Measurements from ENCODE around the gene KCNQ2. TPM values are rescaled to one million over a fixed set of nuclear protein-coding genes. Genes with fewer than 3 reads are reported as not detected.

The KCNQ2 gene
- total RNA-seq = 0.27 TPM

GRCh38 chr20:63471981-63472831, at the start of gene KCNQ2:
Gene KCNQ2, minus strand, starts transcription at chr20:63472655. Its CDS starts 192 bp downstream, at chr20:63472463.
- DNase-seq (ENCODE audit: low read depth in 2 of 3, low spot score in 2 of 3) = no peak

- no peak for DNase-seq (ENCODE audit: low read depth in 2 of 3, low spot score in 2 of 3)
Observed at GRCh38 chr20:63521602-63522001, 49.1 kb upstream of the KCNQ2 start.

GRCh38 chr20:63520934-63521601, 48.6 kb upstream of the KCNQ2 start:
- peak in 2 of 3 donors; percentile 66 to 68 for DNase-seq (ENCODE audit: low read depth in 2 of 3, low spot score in 2 of 3)

GRCh38 chr20:63520504-63520933, 48.1 kb upstream of the KCNQ2 start, which contains the start of gene PPDPF:
Gene PPDPF, plus strand, starts transcription at chr20:63520765. Its CDS starts 544 bp downstream, at chr20:63521309.
- peak; percentile 83 to 90 (median 85) for DNase-seq (ENCODE audit: low read depth in 2 of 3, low spot score in 2 of 3)

- DNase-seq (ENCODE audit: low read depth in 2 of 3, low spot score in 2 of 3) = peak; percentile 44 to 67 (median 65)
Observed at GRCh38 chr20:63519668-63520503, 47.4 kb upstream of the KCNQ2 start.

DNA sequence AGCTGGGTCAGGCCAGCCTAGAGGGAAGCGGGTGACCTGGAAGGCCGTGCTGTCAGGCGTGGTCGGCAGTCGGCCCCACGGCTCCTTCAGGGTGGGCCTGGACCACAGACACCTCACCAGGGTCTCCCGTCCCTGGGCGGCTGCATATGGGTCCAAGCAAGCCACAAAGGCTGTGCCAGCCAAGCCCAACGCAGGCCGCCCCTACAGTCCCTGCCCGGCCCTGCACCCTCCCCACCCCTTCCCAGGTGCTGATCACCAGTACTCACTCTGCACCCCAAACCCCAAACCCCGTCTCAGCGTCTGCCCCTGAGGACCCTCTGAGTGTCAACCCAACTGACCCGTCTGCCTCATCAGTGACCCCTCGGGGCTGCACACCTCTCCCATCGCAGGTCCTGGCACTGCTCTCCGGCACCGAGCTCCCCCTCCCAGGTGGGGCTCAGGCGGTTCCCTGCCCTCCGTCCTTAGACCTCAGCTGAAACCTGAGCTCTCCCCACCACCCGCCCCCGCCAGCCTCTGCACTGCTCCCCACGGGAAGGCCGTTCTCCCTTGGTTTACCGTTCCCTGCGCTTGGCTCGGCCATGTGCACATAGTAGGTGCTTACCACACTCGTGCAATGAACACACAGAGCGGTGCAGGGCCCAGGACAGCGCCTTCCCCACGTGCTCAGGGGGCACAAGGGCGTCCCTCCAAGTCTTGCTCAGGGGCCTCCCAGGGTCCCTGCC, 46.7 kb upstream of the KCNQ2 start:
- no peak for DNase-seq (ENCODE audit: low read depth in 2 of 3, low spot score in 2 of 3)

- DNase-seq (ENCODE audit: low read depth in 2 of 3, low spot score in 2 of 3) = no peak
Observed at GRCh38 chr20:63518351-63518861, 46.0 kb upstream of the KCNQ2 start.

- DNase-seq (ENCODE audit: low read depth in 2 of 3, low spot score in 2 of 3) = no peak
Observed at GRCh38 chr20:63517376-63518309, 45.2 kb upstream of the KCNQ2 start.

DNA sequence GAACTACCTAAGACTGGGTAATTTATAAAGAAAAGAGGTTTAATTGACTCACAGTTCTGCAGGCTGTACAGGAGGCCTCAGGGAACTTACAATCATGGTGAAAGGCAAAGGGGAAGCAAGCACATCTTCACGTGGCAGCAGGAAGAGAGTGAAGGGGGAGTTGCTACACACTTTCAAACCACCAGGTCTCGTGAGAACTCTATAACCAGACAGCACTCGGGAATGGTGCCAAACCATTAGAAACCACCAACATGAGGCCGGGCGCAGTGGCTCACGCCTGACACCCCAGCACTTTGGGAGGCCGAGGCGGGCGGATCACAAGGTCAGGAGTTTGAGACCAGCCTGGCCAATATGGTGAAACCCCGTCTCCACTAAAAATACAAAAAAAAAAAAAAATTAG, 42.1 kb upstream of the KCNQ2 start:
- DNase-seq (ENCODE audit: low read depth in 2 of 3, low spot score in 2 of 3) = peak in 1 of 3 donors; percentile 67

DNA sequence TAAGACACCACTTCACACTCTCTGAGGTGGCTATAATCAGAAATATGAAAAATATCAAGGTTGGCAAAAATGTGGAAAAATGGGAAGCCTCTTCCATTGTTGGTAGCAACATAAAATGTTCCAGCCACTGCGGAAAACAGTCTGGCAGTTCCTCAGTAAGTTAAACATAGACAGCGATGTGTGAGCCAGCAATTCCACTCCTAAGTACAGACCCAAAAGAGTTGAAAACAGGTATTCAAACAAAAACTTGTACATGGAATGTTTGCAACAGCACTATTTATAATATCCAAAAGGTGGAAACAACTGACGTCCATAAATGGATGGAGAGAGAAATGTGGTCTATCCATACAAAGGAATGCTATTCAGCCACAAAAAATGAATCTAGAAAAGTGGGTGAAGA, 40.8 kb upstream of the KCNQ2 start:
- DNase-seq (ENCODE audit: low read depth in 2 of 3, low spot score in 2 of 3) = no peak

GRCh38 chr20:63509088-63509564, 36.7 kb upstream of the KCNQ2 start:
- no peak for DNase-seq (ENCODE audit: low read depth in 2 of 3, low spot score in 2 of 3)

GRCh38 chr20:63508072-63508768, 35.8 kb upstream of the KCNQ2 start:
- DNase-seq (ENCODE audit: low read depth in 2 of 3, low spot score in 2 of 3) = no peak

GRCh38 chr20:63507083-63507743, 34.8 kb upstream of the KCNQ2 start:
- DNase-seq (ENCODE audit: low read depth in 2 of 3, low spot score in 2 of 3) = no peak

DNA sequence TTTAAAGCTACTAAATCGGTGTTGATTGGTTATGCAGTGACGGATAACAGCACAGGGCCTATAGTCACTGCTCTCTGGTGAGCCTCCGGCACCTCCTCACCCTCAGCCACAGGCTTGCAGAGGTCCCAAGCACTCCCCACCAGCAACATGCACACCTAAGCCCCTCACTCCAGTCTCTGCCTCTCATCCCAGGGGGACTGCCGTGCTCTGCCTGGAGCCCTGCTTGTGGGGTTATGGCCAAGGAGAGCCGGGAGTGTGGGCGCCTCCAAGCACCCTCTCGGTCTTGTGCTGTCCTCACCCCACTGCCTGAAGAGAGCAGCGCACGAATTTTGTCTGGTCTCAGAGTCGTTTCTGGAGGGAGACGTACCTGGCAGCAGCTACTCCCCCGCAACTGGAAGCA, 33.3 kb upstream of the KCNQ2 start:
- no peak for DNase-seq (ENCODE audit: low read depth in 2 of 3, low spot score in 2 of 3)

DNA sequence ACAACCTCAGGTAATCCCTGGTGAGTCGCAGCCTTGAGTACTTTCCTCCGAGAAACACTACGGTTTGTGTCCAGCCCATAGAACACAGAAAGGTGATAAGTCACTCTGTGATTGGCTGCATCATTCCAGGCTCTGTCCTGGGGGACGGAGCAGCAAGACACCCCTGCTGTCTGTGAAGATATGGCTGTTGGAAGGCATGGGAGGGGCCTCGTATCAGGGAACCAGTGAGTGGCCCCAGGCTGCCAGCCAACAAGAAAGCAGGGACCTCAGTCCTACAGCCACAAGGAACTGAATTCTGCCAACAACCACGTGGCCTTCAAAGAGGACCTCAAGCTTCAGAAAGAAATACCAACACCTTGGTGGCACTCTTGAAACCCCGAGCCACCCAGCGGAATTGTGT, 32.8 kb upstream of the KCNQ2 start:
- DNase-seq (ENCODE audit: low read depth in 2 of 3, low spot score in 2 of 3) = no peak

DNA sequence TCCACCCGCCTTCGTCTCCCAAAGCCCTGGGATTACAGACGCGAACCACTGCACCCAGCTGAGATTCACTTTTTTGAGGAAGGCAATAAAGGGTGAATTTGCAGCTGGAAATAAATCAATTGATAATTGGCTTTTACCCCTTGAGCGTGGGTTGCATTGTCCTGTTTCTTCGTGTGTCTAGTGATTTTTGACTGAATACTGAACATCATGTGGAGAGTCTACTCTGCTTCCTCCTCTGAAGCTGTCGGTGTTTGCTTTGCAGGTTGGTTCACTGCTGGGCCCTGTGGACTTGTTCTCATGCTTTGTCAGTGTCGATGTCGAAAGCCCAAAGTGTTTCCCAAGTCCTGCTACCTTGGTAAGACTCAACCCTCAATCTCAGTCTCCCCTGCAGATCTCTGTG, 32.2 kb upstream of the KCNQ2 start:
- no peak for DNase-seq (ENCODE audit: low read depth in 2 of 3, low spot score in 2 of 3)

DNA sequence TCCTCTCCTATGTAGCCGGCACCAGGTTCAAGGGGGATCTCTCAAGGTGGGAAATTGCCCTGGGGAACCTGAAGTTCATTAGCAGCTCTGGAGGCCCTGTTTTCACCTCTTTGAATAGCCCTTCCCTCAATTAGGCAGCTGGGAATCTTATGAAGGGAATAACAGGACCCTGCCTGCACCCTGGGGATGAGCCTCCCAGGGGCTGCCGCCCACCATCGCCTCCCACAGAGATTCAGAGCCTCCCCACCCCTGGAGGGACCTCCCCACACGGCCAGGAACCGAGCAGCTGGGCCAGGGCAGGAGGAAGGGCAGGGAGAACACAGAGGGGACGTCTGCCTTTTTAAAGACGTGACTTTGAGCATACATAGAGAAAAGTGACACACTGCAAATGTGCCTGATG, 31.1 kb upstream of the KCNQ2 start:
- no peak for DNase-seq (ENCODE audit: low read depth in 2 of 3, low spot score in 2 of 3)

All from hematopoietic multipotent progenitor cell (in vitro differentiated cells).